ENCODE data around the gene MICALL1.

Gene MICALL1

GRCh38 chr22:37896939-37897338 is 9.2 kb upstream of the MICALL1 start:
- TF ChIP-seq TOX (CRISPR knock-in tag; IDR thresholded peaks at IDR 0.05; ENCODE audit: borderline replicate concordance) = no peak
- no peak for TF ChIP-seq PPARA (CRISPR knock-in tag; IDR thresholded peaks at IDR 0.05; ENCODE audit: borderline replicate concordance)
- no peak for TF ChIP-seq PATZ1 (CRISPR knock-in tag; IDR thresholded peaks at IDR 0.05; ENCODE audit: borderline replicate concordance)
- TF ChIP-seq ZNF565 (CRISPR knock-in tag; conservative IDR thresholded peaks at IDR 0.05; ENCODE audit: low read depth) = no peak
- no peak for TF ChIP-seq GLIS3 (CRISPR knock-in tag; IDR thresholded peaks at IDR 0.05)
- TF ChIP-seq RARB (CRISPR knock-in tag; IDR thresholded peaks at IDR 0.05) = no peak
- no peak for TF ChIP-seq BACH2 (CRISPR knock-in tag; IDR thresholded peaks at IDR 0.05; ENCODE audit: borderline replicate concordance)
- TF ChIP-seq ZFP30 (CRISPR knock-in tag; IDR thresholded peaks at IDR 0.05) = no peak
- no peak for TF ChIP-seq ESRRG (CRISPR knock-in tag; IDR thresholded peaks at IDR 0.05)
- TF ChIP-seq ZNF70 (CRISPR knock-in tag; IDR thresholded peaks at IDR 0.05) = no peak
- no peak for TF ChIP-seq SNAI2 (CRISPR knock-in tag; IDR thresholded peaks at IDR 0.05)
- TF ChIP-seq ZC3H10 (CRISPR knock-in tag; IDR thresholded peaks at IDR 0.05) = no peak
- TF ChIP-seq ZNF8 (CRISPR knock-in tag; IDR thresholded peaks at IDR 0.05) = no peak
- no peak for ATAC-seq

- no peak for ATAC-seq
- no peak for TF ChIP-seq TCF4 (CRISPR knock-in tag; IDR thresholded peaks at IDR 0.05; ENCODE audit: borderline replicate concordance)
- TF ChIP-seq TSHZ2 (CRISPR knock-in tag; IDR thresholded peaks at IDR 0.05) = no peak
- no peak for TF ChIP-seq CSDC2 (CRISPR knock-in tag; IDR thresholded peaks at IDR 0.05)
- no peak for TF ChIP-seq ZNF565 (CRISPR knock-in tag; conservative IDR thresholded peaks at IDR 0.05; ENCODE audit: low read depth)
- no peak for TF ChIP-seq POU6F1 (CRISPR knock-in tag; IDR thresholded peaks at IDR 0.05; ENCODE audit: borderline replicate concordance, low read depth)
- TF ChIP-seq ZFP30 (CRISPR knock-in tag; IDR thresholded peaks at IDR 0.05) = no peak
- TF ChIP-seq ESRRG (CRISPR knock-in tag; IDR thresholded peaks at IDR 0.05) = no peak
- no peak for TF ChIP-seq ARNTL (CRISPR knock-in tag; IDR thresholded peaks at IDR 0.05; ENCODE audit: borderline replicate concordance, low read depth)
Measured at GRCh38 chr22:37897807-37898206, 8.3 kb upstream of the MICALL1 start.

GRCh38 chr22:37898441-37899181 is 7.5 kb upstream of the MICALL1 start:
- ATAC-seq = no peak; the same call in 2 of the 3 replicates
- no peak for TF ChIP-seq ESRRG (CRISPR knock-in tag; IDR thresholded peaks at IDR 0.05)

- TF ChIP-seq TOX (CRISPR knock-in tag; IDR thresholded peaks at IDR 0.05; ENCODE audit: borderline replicate concordance) (no peak), ZNF70 (CRISPR knock-in tag; IDR thresholded peaks at IDR 0.05) (no peak), TCF4 (CRISPR knock-in tag; IDR thresholded peaks at IDR 0.05; ENCODE audit: borderline replicate concordance) (no peak), ZC3H10 (CRISPR knock-in tag; IDR thresholded peaks at IDR 0.05) (no peak)
- ATAC-seq = peak; percentile 72
Measured at GRCh38 chr22:37904572-37905533, 1.2 kb upstream of the MICALL1 start.

All from SK-N-SH treated with all-trans-retinoic acid at 6 μM for 48 hours (cell line).